ENCODE measurements around the gene TBX3. TPM values are rescaled to one million over a fixed set of nuclear protein-coding genes. Genes with fewer than 3 reads are reported as not detected.

TBX3 gene
- polyA plus RNA-seq, 1 of the 3 experiments (the other 2 are of a cell fraction), result 10.2 TPM

DNA sequence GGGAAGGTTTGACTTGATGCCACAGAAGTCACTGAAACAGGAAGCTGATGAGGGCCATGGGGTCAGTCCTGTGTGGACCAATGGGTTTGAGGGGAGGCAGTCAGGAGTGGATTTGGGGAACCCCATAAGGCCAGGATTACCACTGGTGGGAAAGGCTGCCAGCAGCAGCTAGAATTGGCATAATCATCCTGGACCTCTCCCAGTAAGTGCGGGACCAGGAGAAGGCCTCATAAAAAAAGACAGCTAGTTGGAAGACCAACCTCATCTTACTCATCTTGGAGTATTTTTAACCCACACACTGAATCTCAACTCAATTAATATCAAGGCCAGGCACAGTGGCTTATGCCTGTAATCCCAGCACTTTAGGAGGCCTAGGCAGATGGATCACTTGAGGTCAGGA lies 22.7 kb downstream of the TBX3 start:
- H2AFZ ChIP-seq (ENCODE audit: low read depth), result no peak overlapping the region
- POLR2A ChIA-PET, result no interaction called here

More for the DNA sequence above, 22.7 kb downstream of the TBX3 start:
- 92% methylated on average over 1 of the region's 1 CpG for WGBS (ENCODE audit: low lambda C conversion rate)
- no peaks in the 10 kb centered on the region for H3K27me3 ChIP-seq (ENCODE audit: insufficient read depth)
- no peak for TF ChIP-seq FOSL2 (IDR thresholded peaks at IDR 0.05; ENCODE audit: borderline replicate concordance, low read depth)
- TF ChIP-seq REST (IDR thresholded peaks at IDR 0.05; ENCODE audit: low read depth, low read length), result no peak
- no peak for TF ChIP-seq POLR2AphosphoS5 (IDR thresholded peaks at IDR 0.05; ENCODE audit: low read depth, low read length)
- TF ChIP-seq SMC3 (IDR thresholded peaks at IDR 0.05; ENCODE audit: low read depth, low read length), result no peak
- no peak for TF ChIP-seq RAD21 (IDR thresholded peaks at IDR 0.05; ENCODE audit: low read length)
- TF ChIP-seq SIN3A (IDR thresholded peaks at IDR 0.05; ENCODE audit: borderline replicate concordance, low read depth, low read length), result no peak
- TF ChIP-seq NFIC (IDR thresholded peaks at IDR 0.05; ENCODE audit: borderline replicate concordance), result no peak
- no peak for TF ChIP-seq TCF12 (IDR thresholded peaks at IDR 0.05)
- TF ChIP-seq CTCF (IDR thresholded peaks at IDR 0.05), result no peak
- no peaks in the 10 kb centered on the region for H4K20me1 ChIP-seq (ENCODE audit: insufficient read depth)
- no peaks in the 10 kb centered on the region for H3F3A ChIP-seq (replicated peaks; ENCODE audit: insufficient read depth)
- CTCF ChIA-PET, result interaction anchor here (0.7 to 2.7 kb wide), 7 partner anchors 37 to 1256 kb away, joined by 3 to 26 read pairs (median 3); no protein-coding TSS in a partner anchor
- H3K36me3 ChIP-seq (replicated peaks in 1 of 2; ENCODE audit: control insufficient read depth in 1 of 2, insufficient read depth in 2 of 2, low read length in 1 of 2), result no peaks in the 10 kb centered on the region
- no peaks in the 10 kb centered on the region for H3K9me3 ChIP-seq
- H3K79me2 ChIP-seq (ENCODE audit: insufficient read depth), result no peaks in the 10 kb centered on the region
- no peak overlapping the region for H3K27ac ChIP-seq (ENCODE audit: low read depth in 2 of 2, low read length in 1 of 2)
- H3K4me3 ChIP-seq (ENCODE audit: low read depth in 2 of 2, low read length in 1 of 2), result no peak overlapping the region
- no peaks in the 10 kb centered on the region for H3K9me2 ChIP-seq
- no peak overlapping the region for H3K4me2 ChIP-seq
- no peak for DNase-seq
- H3K9ac ChIP-seq, result no peak overlapping the region
- H3K4me1 ChIP-seq (ENCODE audit: control insufficient read depth in 1 of 2, insufficient read depth in 2 of 2, low read depth in 1 of 2, low read length in 1 of 2), result no peaks in the 10 kb centered on the region
